Central memory CD8-positive, alpha-beta T cell (primary cell): ENCODE data around the gene GARIN5A.
A peak's percentile ranks its signal among the peaks of the same experiment; 100 is the strongest.

Experiments used
- ATAC-seq: fragments of 150-1000 bp; cut with Tn5 transposase; replicated peaks from 2 replicates; pipeline ENCODE4 v1.10.0; 2022; ENCODE audit warnings: mild to moderate bottlenecking, moderate FRiP score, moderate number of reproducible peaks; ENCODE audit not compliant: poor library complexity, severe bottlenecking; ENCODE audit errors: extremely low read depth
- DNase-seq, 2 donors: peaks; one replicate each; pipeline ENCODE4 v3.0.0; 2021; ENCODE audit warnings: low spot score in 2 of 2
- H3K27ac Mint-ChIP-seq: one replicate; pipeline ENCODE4 v1.8.0; 2022; ENCODE audit warnings: low read depth, mild to moderate bottlenecking, moderate library complexity, mixed read lengths
- H3K27me3 Mint-ChIP-seq: one replicate; pipeline ENCODE4 v1.8.0; 2022; ENCODE audit warnings: mixed read lengths
- H3K36me3 Mint-ChIP-seq: one replicate; pipeline ENCODE4 v1.8.0; 2022; ENCODE audit warnings: mild to moderate bottlenecking, moderate library complexity, mixed read lengths; ENCODE audit not compliant: insufficient read depth
- H3K4me1 Mint-ChIP-seq: one replicate; pipeline ENCODE4 v1.8.0; 2022; ENCODE audit warnings: mixed read lengths
- H3K4me3 Mint-ChIP-seq: one replicate; pipeline ENCODE4 v1.8.0; 2022; ENCODE audit warnings: mild to moderate bottlenecking, moderate library complexity, mixed read lengths
- H3K9me3 Mint-ChIP-seq: one replicate; pipeline ENCODE4 v1.8.0; 2022; ENCODE audit warnings: mixed read lengths

GARIN5A gene

DNA sequence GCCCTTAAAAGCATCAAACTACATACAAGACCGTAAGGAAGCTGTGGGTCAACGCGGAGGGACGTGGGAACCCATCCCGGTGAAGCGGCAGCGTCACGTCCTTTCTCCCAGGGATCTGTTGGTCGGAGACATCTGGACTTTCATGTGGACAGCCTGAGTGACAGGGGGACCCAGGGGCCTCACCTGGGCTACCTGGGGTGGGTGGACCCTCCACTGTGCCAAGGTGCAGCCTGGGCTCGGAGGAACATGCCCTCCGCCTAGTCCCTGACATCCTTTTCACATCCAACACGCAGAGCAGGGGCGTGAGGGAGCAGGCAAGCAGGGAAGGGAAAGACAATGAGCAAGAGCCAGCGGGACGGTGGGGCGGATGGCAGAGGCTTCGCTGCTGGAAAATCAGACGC, 13.8 kb upstream of the GARIN5A start:
- ATAC-seq (no peak), DNase-seq (no peak)
- H3K4me1 Mint-ChIP-seq: peaks cover 38% of the 10 kb centered on the region
- no peak overlapping the region for H3K27ac Mint-ChIP-seq
- no peak overlapping the region for H3K4me3 Mint-ChIP-seq
- H3K36me3 Mint-ChIP-seq: peaks cover 7% of the 10 kb centered on the region
- H3K27me3 Mint-ChIP-seq: no peaks in the 10 kb centered on the region
- no peaks in the 10 kb centered on the region for H3K9me3 Mint-ChIP-seq

DNA sequence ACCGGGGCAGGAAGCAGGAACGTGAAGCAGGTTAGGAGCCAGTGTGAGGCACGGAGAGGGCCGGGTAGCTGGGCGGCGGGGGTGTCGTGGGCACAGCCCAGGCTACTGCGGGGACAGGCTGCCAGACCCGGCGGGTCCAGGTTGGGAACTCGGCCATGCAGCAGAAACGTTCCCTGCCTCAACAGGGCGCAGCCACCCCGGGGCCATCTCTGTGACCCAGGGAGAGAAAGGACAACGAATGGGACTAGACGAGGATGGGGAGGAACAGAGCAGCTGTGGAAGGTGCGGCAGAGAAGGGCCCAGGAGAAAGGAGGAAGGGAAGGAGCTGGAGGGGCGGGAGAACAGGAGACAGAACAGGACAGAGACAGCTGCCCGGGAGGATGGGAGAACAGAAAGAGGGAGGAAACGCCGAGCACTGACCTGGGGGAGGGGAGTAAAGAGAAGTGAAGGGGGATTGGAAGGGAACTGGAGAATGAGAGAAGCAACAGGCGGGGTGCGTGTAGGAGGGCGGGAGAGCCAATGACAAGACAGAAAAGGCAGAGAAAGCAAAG, 12.9 kb upstream of the GARIN5A start:
- Mint-ChIP-seq H3K4me1 (peaks cover 41% of the 10 kb centered on the region), H3K4me3 (no peak overlapping the region)

DNA sequence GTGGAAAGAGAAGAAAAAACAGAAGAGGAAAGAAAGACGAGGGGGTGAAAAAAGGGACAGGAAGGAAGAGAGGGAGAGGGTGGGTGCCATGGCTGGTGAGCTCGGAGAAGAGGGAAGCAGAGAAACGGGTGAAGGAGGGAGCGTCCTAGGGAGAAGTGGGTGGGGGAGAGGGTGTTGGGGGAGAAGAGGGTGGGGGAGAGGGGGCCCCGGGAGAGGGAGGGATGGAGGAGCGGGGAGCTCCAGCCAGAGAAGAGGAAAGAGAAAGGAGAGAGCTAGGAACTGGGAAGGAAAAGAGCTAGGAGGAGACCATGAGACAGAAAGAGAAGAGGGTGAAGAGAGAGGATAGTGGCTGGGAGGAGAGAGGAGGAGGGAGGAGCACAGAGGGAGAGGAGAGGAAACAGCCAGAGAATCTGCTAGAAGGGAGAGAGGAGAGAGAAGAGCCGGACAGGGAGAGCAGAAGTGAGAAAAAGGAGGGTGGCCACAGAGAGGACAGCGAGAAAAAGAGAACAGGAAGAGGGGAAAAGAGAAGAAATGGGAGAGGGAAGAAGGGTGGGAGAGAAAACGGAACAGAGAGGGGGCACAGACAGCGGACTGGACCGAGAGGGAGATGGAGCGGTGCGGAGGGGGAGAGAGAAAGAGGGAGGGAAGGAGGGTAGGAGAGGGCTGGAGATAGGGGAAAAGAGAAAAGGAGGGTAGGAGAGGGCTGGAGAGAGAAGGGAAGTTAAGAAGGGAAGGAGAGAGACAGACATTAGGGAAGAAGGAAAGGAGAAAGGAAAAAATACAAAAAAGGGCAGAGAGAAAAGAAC, 11.9 kb upstream of the GARIN5A start:
- peaks cover 11% of the 10 kb centered on the region for H3K36me3 Mint-ChIP-seq
- no peaks in the 10 kb centered on the region for H3K9me3 Mint-ChIP-seq
- no peaks in the 10 kb centered on the region for H3K27me3 Mint-ChIP-seq
- H3K27ac Mint-ChIP-seq: peak overlapping the region; percentile 80
- ATAC-seq (no peak), DNase-seq (no peak)
- peaks cover 41% of the 10 kb centered on the region for H3K4me1 Mint-ChIP-seq
- H3K4me3 Mint-ChIP-seq: no peak overlapping the region

More for the DNA sequence above, 12.9 kb upstream of the GARIN5A start:
- no peaks in the 10 kb centered on the region for H3K27me3 Mint-ChIP-seq
- H3K9me3 Mint-ChIP-seq: no peaks in the 10 kb centered on the region
- DNase-seq: no peak
- ATAC-seq: no peak
- H3K36me3 Mint-ChIP-seq: peaks cover 7% of the 10 kb centered on the region
- peak overlapping the region; percentile 80 for H3K27ac Mint-ChIP-seq

- Mint-ChIP-seq H3K9me3 (no peaks in the 10 kb centered on the region), H3K27ac (no peak overlapping the region), H3K4me3 (no peak overlapping the region), H3K36me3 (peaks cover 15% of the 10 kb centered on the region), H3K4me1 (peaks cover 35% of the 10 kb centered on the region), H3K27me3 (no peaks in the 10 kb centered on the region)
- ATAC-seq: no peak
- no peak for DNase-seq
Observed at GRCh38 chr19:50486823-50487515, 10.3 kb upstream of the GARIN5A start.

DNA sequence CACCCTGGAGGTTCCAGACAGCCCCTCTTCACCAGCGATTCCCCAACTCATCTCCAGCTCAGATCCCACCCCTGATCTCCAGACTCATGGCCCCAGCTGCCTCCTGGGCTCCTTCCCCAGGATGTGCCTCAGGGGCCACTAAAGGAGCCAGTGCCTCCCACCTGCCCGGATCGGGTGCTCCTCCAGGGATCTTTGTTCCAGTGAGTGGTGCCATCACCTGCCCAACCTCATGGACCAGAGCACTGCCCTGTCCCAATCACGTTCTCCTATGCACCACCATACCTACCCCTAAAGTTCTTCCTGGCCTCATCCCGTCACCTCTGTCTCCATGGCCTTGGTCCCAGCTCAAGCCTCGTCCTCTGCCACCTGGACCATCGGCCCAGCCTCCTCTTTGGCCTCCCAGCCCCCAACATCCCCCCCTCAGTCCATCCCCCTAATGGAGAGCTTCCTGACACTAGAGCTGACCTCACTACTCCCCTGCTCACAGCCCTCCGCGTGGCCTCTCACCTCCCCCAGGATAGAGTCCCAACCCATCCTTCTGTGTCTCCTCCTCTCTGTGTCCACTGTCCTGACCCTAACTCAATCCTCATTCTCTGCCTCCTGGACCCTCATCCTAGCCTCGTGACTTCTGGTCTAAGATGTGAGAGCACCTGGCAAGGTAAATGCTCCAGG, 8.8 kb upstream of the GARIN5A start:
- DNase-seq: no peak
- Mint-ChIP-seq H3K27me3 (no peaks in the 10 kb centered on the region), H3K27ac (peak overlapping the region; percentile 38), H3K36me3 (peaks cover 20% of the 10 kb centered on the region), H3K9me3 (no peaks in the 10 kb centered on the region), H3K4me1 (peaks cover 24% of the 10 kb centered on the region), H3K4me3 (no peak overlapping the region)
- ATAC-seq: no peak

DNA sequence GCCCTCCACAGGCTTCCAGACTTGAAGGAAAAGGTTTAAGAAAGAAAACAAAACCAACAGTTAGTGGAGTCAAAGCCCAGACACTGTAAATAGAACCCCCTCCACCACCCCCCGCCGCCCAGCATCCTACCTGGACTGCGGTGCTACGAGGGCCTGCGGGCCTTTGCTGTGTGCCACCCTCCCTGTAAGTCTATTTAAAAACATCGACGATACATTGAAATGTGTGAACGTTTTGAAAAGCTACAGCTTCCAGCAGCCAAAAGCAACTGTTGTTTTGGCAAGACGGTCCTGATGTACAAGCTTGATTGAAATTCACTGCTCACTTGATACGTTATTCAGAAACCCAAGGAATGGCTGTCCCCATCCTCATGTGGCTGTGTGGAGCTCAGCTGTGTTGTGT, 6.3 kb upstream of the GARIN5A start:
- Mint-ChIP-seq H3K9me3 (no peaks in the 10 kb centered on the region), H3K27me3 (no peaks in the 10 kb centered on the region), H3K4me1 (peaks cover 19% of the 10 kb centered on the region), H3K4me3 (no peak overlapping the region), H3K27ac (no peak overlapping the region), H3K36me3 (peaks cover 22% of the 10 kb centered on the region)
- DNase-seq (no peak), ATAC-seq (no peak)

DNA sequence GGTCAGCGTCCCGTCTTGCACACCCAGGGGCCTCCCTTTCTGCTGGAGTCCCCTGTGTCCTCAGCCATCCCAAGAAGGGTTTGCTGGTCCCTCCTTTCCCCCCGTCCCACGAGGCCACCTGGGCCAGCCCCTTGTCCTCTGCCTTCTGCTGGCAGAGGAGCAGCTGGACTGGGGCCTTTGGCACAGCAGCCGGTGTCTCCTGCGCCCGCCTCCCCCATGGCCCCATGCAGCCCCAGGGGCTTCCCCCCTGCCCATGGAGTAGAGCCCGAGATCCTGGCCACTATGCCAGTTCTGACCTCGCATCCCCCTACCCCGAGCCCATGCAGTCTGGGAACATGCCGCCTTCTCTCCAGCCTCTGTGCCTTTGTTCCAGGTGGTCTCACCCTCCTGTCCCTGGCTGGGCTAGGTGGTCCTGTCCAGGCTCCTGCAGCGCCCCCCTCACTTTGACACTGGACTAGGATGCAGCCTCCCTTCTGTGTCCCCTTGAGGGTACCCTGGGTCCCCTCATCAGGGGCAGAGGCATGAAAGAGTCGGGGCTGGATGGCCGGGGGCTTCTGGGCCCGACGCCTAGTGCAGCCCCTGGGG, 5.7 kb upstream of the GARIN5A start:
- ATAC-seq: no peak
- H3K9me3 Mint-ChIP-seq: no peaks in the 10 kb centered on the region
- H3K4me1 Mint-ChIP-seq: peaks cover 25% of the 10 kb centered on the region
- DNase-seq: no peak
- no peaks in the 10 kb centered on the region for H3K27me3 Mint-ChIP-seq
- no peak overlapping the region for H3K27ac Mint-ChIP-seq
- H3K36me3 Mint-ChIP-seq: peaks cover 23% of the 10 kb centered on the region
- H3K4me3 Mint-ChIP-seq: no peak overlapping the region

DNA sequence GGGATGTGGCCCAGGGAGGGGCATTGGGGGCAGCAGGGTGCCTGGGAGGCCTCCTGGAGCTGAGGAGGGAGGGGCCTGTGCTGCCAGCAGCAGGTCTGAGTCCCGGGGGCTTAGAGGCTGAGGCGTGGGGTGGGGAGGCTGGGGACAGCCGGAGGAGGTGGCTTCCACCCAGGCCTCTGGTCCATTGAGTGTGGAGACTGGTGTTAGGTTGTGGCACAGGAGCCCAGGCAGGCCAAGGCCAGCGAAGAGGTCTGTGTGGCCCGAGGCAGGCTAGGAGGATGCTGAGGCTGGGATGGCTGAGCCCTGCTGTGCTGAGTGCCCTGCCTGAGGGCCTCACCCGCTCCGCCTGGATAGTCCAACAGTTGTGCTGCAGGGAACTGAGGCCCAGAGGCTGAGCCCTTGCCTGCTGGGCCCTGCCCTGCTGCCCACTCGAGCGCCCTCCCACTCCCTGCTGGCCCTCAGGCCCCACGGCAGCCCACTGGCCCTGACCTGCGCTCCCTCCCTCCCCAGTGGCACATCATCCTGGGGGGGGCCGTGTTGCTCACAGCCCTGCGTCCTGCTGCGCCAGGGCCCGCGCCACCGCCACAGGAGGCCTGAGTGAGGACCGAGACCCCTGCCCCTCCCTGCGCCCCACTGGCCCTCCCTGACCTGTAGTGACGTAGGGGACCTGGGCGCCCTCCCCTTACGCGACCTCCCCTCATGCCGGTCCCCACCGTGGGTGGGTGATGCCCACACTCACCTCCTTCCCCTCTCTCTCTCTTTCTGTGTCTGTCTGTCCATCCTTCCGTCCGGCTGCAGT, 4.9 kb upstream of the GARIN5A start:
- peak overlapping the region; percentile 89 for H3K27ac Mint-ChIP-seq
- DNase-seq: no peak
- peaks cover 33% of the 10 kb centered on the region for H3K4me1 Mint-ChIP-seq
- H3K4me3 Mint-ChIP-seq: no peak overlapping the region
- H3K36me3 Mint-ChIP-seq: peaks cover 25% of the 10 kb centered on the region
- no peak for ATAC-seq
- H3K9me3 Mint-ChIP-seq: no peaks in the 10 kb centered on the region
- no peaks in the 10 kb centered on the region for H3K27me3 Mint-ChIP-seq

DNA sequence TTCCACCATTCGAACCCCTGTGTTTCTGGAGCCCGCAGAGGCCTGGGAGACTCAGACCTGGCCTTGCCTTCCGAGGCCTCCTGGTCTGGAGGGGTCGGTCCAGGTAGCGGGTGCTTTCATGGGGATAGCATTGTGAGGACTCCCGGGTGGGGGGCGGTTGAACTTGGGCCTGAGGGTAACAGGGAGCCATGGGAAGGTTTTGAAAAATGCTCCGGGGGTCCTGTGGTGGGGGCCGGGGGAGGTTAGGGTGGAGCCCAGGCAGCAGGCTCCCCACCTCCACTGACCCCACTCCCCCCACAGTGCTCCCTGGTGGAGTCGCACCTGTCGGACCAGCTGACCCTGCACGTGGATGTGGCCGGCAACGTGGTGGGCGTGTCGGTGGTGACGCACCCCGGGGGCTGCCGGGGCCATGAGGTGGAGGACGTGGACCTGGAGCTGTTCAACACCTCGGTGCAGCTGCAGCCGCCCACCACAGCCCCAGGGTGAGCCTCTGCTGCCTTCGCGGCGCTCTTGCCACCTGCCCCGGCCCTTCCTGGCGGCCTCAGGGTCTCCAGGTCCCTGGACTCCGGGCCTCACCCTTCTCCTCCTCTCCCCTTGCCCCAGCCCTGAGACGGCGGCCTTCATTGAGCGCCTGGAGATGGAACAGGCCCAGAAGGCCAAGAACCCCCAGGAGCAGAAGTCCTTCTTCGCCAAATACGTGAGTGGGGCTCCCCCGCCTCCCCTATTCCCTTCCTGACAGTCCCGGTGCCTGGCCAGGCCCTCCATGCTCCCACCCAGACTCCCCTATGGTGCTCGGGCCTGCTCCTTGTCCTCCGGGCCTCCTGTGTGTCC, 3.8 kb upstream of the GARIN5A start:
- Mint-ChIP-seq H3K4me1 (peaks cover 38% of the 10 kb centered on the region), H3K9me3 (no peaks in the 10 kb centered on the region), H3K27ac (peak overlapping the region; percentile 89), H3K4me3 (no peak overlapping the region), H3K36me3 (peaks cover 36% of the 10 kb centered on the region), H3K27me3 (no peaks in the 10 kb centered on the region)
- no peak for ATAC-seq
- no peak for DNase-seq

GRCh38 chr19:50479761-50480251, 3.2 kb upstream of the GARIN5A start:
- no peak overlapping the region for H3K4me3 Mint-ChIP-seq
- no peaks in the 10 kb centered on the region for H3K27me3 Mint-ChIP-seq
- peaks cover 38% of the 10 kb centered on the region for H3K4me1 Mint-ChIP-seq
- no peak for ATAC-seq
- H3K27ac Mint-ChIP-seq: peak overlapping the region; percentile 71
- no peaks in the 10 kb centered on the region for H3K9me3 Mint-ChIP-seq
- H3K36me3 Mint-ChIP-seq: peaks cover 41% of the 10 kb centered on the region
- no peak for DNase-seq
